SKM-1 (cell line): ENCODE data around the gene SDK2.

Source experiments
- DNase-seq: peaks from one replicate; lab custom pipeline; 2025; ENCODE audit not compliant: unreplicated experiment; lab: John Stamatoyannopoulos, UW

Gene SDK2, protein sequence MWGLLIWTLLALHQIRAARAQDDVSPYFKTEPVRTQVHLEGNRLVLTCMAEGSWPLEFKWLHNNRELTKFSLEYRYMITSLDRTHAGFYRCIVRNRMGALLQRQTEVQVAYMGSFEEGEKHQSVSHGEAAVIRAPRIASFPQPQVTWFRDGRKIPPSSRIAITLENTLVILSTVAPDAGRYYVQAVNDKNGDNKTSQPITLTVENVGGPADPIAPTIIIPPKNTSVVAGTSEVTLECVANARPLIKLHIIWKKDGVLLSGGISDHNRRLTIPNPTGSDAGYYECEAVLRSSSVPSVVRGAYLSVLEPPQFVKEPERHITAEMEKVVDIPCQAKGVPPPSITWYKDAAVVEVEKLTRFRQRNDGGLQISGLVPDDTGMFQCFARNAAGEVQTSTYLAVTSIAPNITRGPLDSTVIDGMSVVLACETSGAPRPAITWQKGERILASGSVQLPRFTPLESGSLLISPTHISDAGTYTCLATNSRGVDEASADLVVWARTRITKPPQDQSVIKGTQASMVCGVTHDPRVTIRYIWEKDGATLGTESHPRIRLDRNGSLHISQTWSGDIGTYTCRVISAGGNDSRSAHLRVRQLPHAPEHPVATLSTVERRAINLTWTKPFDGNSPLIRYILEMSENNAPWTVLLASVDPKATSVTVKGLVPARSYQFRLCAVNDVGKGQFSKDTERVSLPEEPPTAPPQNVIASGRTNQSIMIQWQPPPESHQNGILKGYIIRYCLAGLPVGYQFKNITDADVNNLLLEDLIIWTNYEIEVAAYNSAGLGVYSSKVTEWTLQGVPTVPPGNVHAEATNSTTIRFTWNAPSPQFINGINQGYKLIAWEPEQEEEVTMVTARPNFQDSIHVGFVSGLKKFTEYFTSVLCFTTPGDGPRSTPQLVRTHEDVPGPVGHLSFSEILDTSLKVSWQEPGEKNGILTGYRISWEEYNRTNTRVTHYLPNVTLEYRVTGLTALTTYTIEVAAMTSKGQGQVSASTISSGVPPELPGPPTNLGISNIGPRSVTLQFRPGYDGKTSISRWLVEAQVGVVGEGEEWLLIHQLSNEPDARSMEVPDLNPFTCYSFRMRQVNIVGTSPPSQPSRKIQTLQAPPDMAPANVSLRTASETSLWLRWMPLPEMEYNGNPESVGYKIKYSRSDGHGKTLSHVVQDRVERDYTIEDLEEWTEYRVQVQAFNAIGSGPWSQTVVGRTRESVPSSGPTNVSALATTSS (N-terminal part only)

DNA sequence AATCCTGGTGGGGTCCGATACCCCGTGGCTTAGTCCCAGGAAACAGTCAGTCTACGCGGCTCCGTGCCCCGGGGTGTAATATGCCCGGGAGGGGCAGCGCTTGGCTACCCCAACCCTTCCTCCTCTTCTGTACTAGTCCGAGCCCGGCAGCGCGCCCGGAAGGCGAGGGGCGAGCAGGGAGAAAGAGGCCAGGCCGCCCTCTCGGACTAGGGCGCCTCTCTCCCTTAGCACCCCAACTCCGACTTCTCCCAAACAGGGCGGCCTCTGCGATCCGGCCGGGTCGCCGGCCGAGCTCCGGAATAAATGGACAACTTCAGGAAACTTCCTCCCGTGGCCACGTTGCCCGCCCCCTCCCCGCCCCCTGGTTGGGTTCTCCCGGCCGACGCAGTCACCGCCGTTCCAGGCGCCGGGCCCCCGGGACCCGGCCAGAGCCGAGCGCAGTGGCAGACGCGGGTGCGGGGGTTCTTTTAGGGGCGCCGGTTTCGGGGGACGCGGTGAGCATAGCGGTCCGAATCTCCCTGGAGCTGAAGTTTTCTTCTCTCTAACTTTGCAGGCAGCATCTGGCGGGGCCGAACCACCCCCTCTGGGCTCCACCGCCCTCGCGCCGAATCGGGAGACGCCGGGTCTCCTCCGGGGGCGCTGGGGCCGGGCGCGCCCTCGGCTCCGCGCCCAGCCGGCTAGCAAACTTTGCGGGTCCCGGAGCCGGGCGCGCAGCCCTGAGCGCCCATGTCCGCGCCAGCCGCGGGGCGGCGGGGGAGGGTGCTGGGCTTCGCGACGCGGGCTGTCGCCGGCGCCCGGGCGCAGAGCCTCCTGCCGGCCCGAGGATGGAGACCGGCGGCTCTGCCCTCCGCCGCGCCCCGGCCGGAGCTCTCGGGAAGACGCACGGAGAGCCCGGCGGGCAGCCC, at the start of gene SDK2:
TSS of gene SDK2 (minus strand) at position 301 of the 905 bp plus-strand sequence. CDS start 357 bp downstream, outside the sequence.
- no peak for DNase-seq

DNA sequence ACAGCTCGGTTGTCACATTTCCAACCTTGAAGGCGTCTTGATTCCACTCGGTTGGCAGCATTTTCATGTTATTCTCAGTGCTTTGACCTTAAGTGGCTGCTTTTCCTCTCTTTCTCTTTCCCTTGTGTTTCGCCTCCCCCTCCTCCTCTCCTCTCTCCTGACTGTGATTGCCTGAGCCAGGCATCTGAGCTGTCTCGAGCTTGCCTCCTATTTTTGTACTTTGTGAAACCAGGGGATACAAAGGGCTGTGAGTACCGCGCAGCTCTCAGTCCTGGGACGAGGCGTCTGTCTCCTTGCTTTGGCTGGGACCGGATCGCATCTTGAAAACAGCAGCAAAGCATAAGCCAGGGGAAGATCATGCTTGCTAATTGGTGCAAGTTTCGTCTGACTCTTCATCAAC, 48.8 kb upstream of the SDK2 start:
- DNase-seq, result no peak

DNA sequence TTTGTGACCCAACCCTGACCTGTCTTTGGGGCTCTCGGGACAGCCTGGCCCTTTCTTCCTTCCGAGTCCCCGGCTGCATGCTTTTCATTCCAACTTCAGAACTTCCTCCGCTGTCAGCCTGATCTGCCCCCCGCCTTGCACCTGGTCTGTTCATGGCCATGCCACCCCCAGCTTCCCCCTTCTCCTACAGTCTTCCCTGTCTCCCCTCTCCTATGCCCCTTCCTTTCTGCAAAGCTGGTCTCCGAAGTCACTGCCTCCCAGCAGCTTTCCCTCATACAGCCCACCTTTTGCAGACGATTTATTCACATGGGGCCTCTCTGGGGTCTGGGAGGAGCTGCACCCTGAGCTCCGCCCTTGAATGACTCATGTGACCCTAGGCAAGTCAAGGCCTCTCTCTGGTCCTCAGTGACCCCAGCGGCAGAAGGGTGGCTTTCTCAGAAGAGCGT, 47.1 kb upstream of the SDK2 start:
- DNase-seq, result no peak

DNA sequence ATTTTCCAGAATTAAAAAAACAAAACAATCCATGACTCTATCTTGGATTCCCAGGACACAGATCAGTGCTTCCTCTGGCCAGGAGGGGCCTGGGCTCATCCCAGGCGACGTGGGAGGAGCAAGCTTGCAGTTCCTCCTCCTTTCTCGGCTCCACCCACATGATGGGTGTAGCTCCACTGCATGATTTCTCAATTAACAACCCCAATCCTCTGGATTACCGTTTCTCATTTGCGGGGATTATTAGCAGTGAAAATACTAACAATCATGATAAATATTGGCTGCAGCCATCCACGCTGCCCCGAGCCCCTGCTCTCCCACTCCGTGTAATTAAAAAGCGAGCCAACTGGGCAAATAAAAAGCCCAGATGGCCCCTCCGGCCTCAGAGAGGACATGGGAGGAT, 46.4 kb upstream of the SDK2 start:
- no peak for DNase-seq

DNA sequence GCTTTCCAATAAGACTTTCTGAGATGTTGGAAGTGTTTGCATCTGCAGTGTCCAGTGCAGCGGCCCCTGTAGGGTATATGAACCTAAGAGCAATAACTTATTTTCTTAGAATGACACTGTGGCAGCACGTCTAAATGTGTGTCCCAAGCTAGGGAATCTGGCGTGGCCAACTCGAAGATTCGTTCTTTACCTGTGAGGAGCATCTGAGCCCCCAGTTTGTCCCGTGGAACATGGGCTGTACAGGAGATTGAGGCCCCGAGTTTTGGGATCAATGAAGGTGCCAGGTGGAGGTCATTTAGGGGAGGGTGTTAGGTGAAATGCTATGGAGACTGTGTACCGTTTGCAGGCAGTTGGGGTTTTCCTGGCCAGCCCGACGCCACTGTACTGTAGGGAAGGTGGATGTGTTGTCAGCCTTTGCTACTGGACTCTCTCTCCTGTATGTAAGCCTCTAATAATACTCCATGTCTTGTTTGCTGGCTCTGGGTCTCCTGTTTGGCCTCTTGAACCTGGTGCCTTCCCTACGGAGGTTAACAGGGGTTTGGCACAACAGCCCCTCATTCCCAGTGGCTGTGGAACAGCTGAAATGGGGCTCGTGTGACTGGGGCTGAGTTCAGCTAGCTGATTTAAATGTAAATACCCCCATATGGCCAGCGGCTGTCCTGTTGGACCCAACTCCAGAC, 45.5 kb upstream of the SDK2 start:
- DNase-seq, result no peak

DNA sequence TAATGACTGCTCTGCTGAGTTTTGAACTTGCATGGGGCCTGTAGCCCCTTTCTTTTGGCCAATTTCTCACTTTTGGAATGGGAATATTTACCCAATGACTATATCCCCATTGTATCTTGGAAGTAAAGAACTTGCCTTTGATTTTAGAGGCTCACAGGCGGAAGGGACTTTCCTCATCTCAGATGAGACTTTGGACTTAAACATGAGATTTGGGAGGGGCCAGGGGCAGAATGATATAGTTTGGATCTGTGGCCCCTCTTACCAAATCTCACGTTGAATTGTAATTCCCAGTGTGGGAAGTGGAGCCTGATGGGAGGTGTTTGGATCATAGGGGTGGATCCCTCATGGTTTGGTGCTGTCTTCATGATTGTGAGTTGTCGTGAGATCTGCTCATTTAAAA, 42.7 kb upstream of the SDK2 start:
- DNase-seq, result no peak

DNA sequence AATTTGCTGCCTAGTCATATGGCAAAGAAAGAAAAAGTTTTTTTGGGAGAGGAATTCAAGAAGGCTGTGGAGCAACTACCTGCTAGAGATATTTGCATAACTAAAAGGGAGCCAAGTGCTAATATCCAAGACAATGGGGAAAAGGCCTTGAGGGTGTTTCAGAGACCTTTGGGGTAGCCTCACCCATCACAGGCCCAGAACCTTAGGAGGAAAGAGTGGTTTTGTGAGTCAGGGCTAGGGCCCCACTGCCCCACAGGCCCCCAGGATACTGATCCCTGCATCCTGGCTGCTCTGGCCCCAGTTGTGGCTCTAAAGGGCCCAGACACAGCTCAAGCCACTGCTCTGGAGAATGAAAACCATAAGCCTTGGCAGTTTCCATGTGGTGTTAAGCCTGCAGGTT, 41.9 kb upstream of the SDK2 start:
- no peak for DNase-seq

DNA sequence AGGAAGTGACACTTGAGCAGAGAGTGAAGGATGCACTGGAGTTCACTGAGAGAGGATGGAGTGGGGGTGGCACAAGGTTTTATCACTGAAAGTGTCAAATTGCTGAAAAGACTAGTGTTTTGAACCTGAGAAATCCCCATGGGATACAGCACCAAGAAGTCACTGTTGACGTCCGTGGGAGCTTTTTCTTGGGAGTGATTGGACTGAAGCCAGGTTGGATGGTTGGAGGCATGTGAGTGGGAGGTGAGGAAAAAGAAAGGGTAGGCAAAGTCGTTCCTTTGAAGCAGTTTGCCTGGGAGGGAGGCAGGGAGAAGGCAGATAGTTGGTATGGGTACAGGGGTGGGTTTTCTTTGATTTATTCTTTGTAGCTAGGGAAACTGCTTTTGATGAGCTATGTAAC, 39.9 kb upstream of the SDK2 start:
- no peak for DNase-seq

DNA sequence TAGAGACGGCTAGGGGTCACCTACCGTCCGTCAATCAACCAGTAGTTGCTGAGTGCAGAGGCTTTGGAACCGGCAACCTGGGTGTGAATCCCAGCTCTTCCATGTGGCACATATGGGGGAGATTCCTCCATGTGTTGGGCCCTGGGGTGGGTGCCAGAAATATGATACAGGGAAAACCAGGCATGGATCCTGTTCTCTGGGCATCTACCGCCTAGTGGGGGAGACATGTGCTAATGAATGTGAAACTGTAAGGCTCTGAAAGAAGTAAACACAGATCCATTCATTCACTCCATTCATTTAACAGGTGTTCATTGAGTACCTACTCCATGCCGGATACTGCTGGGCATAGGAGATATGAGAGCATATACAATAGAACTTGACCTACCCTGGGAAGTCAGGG, 39.5 kb upstream of the SDK2 start:
- no peak for DNase-seq

DNA sequence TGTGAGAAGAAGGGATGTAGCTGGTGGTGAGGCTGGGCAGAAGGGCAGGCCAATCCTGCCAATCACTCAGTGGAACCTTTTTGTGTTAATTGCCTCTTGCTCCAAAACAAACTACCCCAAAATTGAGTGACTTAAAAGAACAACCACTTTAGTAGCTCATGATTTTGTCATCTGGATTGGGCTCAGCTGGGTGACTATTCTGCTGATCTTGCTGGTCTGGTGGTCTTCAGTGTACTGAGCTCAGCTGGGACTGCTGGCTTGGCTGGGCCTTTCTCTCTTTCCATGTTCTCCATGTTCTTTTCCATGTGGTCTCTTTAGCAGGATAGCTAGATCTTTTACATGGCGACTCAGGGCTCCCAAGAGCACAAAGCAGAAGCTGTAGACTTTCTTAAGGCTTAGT, 37.7 kb upstream of the SDK2 start:
- DNase-seq, result no peak

DNA sequence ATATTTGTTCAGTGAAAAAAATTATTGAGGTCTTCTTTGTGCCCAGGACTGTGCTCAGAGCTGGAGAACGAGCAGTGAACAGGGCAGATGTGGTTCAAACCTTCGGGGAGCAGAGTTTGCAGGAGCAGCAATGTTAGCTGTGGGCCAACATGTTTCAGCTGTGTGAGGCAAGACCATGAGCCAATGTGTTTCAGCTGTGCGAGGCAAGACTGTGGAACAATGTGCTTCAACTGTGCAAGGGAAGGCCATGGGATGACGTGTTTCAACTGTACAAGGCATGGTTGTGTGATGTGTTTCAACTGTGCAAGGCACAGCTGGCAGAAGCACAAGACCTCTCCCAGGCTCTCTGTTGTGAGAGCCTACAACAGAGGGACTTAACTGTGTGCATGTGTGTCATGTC, 35.2 kb upstream of the SDK2 start:
- DNase-seq, result no peak

DNA sequence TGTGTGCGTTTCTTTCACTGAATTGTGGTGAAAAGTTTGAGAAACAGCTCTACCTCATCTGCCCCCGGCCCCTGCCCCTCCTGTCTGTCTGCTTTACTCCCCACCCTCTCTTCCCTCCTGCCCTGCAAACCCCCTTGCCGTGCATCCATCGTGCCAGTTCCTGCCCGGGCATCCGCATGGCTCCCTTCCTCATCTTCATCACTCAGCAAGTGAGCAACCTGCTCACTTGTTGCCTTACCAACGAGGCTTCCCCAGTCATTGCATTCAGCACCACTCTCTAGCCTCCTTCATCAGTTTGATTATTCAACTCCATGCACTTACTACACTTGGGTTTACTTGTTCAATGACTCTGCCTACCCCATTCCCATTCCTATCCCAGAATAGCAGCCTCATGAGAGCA, 34.8 kb upstream of the SDK2 start:
- no peak for DNase-seq

DNA sequence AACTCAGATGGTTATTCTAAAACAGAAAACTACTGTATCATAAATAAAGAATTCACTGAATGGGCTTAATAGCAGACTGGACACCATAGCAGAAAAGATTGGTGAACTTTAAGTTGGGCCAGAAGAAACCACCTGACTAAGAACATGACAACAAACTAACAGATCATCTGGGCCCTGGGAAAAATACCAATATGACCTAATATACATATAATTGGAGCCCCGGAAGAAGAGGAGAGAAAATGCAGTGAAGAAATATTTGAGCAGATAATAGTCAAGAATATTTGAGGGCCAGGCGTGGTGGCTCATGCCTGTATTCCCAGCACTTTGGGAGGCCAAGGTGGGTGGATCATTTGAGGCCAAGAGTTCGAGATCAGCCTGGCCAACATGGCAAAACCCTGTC, 25.5 kb upstream of the SDK2 start:
- DNase-seq, result no peak

DNA sequence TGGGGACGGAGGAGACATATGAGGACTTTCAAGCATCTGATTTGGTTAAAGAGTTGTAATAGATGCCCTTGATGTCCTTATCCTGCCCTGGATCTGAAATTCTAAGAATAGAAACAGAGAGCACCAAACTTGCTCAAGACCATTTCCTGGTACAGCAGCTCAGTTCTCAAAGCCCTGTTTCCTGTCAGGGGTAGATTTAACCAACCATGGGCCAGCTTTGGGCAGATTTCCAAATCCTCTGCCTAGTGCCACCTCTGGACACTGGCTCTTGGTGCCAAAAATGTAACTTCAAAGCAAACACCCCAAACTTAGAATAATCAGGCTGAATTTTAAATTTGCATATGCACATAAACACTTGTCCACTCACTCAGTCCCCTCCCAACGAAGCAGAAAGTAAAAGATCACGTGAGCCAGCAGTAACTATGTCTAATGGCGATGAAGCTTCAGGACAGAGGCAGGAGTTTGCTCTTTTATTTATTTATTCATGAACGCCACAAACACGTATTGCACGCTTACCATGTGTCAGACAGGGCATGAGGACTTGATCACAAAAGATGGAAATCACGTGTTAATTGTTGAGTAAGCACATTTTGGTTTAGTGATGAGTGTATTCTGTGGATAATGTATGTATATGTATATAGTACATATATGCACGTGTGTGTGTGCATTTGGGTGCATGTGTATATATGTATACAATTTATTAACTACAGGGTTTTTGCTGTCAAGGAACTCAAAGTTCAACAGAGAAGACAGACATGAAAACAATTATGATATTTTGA, 23.1 kb upstream of the SDK2 start:
- DNase-seq, result peak; percentile 85

DNA sequence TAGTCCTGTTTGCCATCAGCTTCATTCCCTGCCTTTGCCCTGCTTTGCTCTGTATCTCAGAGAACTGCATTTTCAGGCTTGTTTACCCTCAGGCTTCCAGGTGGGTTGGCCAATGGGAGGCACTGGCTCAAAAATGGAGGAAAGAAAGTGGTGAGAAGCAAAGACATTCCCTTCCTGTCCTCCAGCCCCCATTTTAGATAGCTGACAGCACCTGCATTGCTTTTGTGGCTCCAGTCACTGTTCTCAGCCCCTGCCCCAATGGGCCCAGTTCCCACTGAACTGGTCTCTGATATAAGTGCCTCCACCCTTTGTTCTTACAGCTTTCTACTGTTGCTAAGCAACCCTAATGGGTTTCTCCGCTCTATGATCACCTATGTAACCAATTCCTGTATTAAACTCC, 19.4 kb upstream of the SDK2 start:
- DNase-seq, result no peak

DNA sequence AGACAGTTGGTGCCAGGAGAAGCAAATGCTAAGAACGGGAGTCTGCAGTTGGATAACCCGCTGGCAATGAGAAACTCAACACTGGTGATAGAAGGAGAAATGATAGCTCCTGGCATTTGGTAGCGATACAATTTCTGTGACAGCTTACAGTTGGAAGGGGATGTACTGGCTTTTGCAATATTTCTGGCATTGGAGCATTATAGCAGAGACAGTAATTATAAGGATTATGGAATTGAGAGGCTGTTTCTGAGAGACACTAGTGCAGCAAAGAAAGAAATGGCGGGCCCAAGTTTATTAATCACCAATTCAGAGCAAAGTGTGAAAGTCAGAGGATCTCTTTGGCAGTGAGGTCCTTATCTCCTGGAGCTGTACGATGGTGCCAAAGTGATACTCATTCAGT, 16.1 kb upstream of the SDK2 start:
- no peak for DNase-seq

DNA sequence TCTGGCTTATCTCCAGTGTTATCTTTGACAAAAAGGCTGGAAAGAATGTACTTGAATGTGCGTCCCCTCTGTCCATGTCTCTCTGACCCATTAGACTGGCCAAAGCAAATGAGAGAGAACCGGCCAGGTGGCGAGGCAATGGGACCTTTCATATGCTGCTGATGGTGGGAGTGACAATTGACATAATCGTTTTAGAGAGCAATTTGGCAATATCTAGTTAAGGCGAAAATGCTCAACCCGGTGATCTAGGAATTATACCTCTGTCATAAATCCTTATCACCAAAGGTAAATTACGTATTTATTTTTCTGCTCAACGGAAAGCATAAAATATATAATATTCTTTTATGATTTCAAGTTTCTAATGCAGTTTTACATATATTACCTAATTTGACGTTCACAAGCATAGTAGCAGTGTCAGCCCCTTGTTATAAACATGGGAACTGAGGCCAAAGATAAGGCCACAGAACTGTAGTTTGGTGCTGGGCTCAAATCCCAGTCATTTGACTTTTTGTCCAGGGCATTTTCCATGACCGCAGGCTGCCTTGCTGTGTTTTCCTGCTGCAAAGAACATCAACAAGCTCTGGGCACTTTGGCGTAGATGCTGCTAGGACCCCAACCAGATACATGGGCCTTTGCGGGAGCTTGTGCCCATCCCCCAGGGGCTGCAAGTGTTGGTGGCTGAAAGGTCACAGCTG, 14.7 kb upstream of the SDK2 start:
- DNase-seq, result no peak

DNA sequence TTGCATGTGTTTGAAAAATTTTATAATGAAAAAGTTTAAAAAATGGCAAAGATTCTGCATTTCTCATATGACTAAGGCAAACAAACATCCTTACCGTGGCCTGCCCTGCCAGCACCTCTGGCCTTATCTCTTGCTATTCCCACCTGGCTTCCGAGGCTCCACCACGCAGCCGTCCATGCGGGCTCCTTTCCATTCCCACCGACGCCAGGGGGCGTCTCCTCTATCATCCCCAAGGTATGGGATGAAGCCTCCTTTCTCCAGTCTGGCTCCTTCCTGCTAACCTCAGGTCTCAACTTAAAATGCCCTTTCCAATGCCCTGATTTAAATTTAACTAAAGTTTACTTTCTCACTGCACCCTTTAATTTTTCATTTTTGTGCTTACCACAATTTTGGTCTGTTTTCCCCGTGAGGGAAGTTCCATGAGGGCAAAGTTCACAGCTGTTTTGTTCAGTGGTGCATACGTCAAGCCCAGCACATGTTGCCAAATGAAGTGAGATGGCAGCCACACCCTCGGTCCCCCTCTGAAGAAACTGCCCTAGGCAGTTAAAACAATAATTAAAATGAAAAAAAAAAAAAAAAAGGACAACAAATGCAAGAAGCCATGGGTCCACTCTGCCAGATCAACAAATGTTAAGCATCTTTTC, 13.3 kb upstream of the SDK2 start:
- DNase-seq, result no peak
